ENCODE results near the gene FHL1. TPM values are rescaled to one million over a fixed set of nuclear protein-coding genes. Genes with fewer than 3 reads are reported as not detected.

FHL1 gene
- total RNA-seq, 1 experiment from 2014 or later, result 51.8 TPM

- Histone ChIP-seq H2AFZ (ENCODE audit: low read length) (no peak overlapping the region), H3K9me3 (ENCODE audit: low read length) (no peaks in the 10 kb centered on the region), H3K4me1 (ENCODE audit: insufficient read depth, low read length) (peaks cover 32% of the 10 kb centered on the region), H3K27me3 (ENCODE audit: low read length) (no peaks in the 10 kb centered on the region), H3K4me3 (ENCODE audit: low read length) (no peak overlapping the region), H3F3A (ENCODE audit: low read length, unreplicated experiment) (no peaks in the 10 kb centered on the region), H3K9me2 (replicated peaks; ENCODE audit: low read length) (no peaks in the 10 kb centered on the region), H3K9ac (ENCODE audit: low read length) (no peak overlapping the region), H4K20me1 (ENCODE audit: low read length) (no peaks in the 10 kb centered on the region), H3K4me2 (ENCODE audit: low read length) (no peak overlapping the region), H3K79me2 (ENCODE audit: low read length) (no peaks in the 10 kb centered on the region), H3K27ac (ENCODE audit: low read length) (no peak overlapping the region), H3K36me3 (ENCODE audit: low read depth, low read length) (no peaks in the 10 kb centered on the region)
- ChIA-PET CTCF (no interaction called here), POLR2A (ENCODE audit: unreplicated experiment) (no interaction called here)
- no peak for ATAC-seq
- no peak for DNase-seq
- BruUV-seq (replicated peaks), result no TSS peak
- TF ChIP-seq EZH2 (IDR thresholded peaks at IDR 0.05; ENCODE audit: low read length, unreplicated experiment) (no peak), CTCF (conservative IDR thresholded peaks at IDR 0.05; ENCODE audit: low read depth, low read length) (no peak), EZH2phosphoT487 (IDR thresholded peaks at IDR 0.05; ENCODE audit: borderline replicate concordance, low read length) (no peak)
- intact Hi-C loops (cut with micrococcal nuclease), result no loop called here
Measured at GRCh38 chrX:136205882-136206380, 58.6 kb downstream of the FHL1 start.

GRCh38 chrX:136206916-136207315 lies 59.6 kb downstream of the FHL1 start:
- CTCF ChIA-PET, result no interaction called here
- no TSS peak for BruUV-seq (replicated peaks)
- no peaks in the 10 kb centered on the region for H3K9me3 ChIP-seq (ENCODE audit: low read length)
- no peak overlapping the region for H3K4me2 ChIP-seq (ENCODE audit: low read length)
- no peaks in the 10 kb centered on the region for H3K79me2 ChIP-seq (ENCODE audit: low read length)
- H3K9me2 ChIP-seq (replicated peaks; ENCODE audit: low read length), result no peaks in the 10 kb centered on the region
- intact Hi-C loops (cut with micrococcal nuclease), result no loop called here
- no peak for ATAC-seq
- H4K20me1 ChIP-seq (ENCODE audit: low read length), result no peaks in the 10 kb centered on the region
- no peak overlapping the region for H3K9ac ChIP-seq (ENCODE audit: low read length)
- DNase-seq, result no peak
- H3K27me3 ChIP-seq (ENCODE audit: low read length), result no peaks in the 10 kb centered on the region
- POLR2A ChIA-PET (ENCODE audit: unreplicated experiment), result no interaction called here
- no peak for TF ChIP-seq EZH2phosphoT487 (IDR thresholded peaks at IDR 0.05; ENCODE audit: borderline replicate concordance, low read length)
- no peak overlapping the region for H3K27ac ChIP-seq (ENCODE audit: low read length)
- H2AFZ ChIP-seq (ENCODE audit: low read length), result no peak overlapping the region
- H3K4me3 ChIP-seq (ENCODE audit: low read length), result no peak overlapping the region
- no peaks in the 10 kb centered on the region for H3F3A ChIP-seq (ENCODE audit: low read length, unreplicated experiment)
- peaks cover 32% of the 10 kb centered on the region for H3K4me1 ChIP-seq (ENCODE audit: insufficient read depth, low read length)
- no peaks in the 10 kb centered on the region for H3K36me3 ChIP-seq (ENCODE audit: low read depth, low read length)

GRCh38 chrX:136207546-136207945 lies 60.2 kb downstream of the FHL1 start:
- Histone ChIP-seq H3K4me2 (ENCODE audit: low read length) (no peak overlapping the region), H3K9me2 (replicated peaks; ENCODE audit: low read length) (no peaks in the 10 kb centered on the region), H3K9ac (ENCODE audit: low read length) (no peak overlapping the region), H3F3A (ENCODE audit: low read length, unreplicated experiment) (no peaks in the 10 kb centered on the region), H3K9me3 (ENCODE audit: low read length) (no peaks in the 10 kb centered on the region), H3K4me1 (ENCODE audit: insufficient read depth, low read length) (peaks cover 29% of the 10 kb centered on the region), H3K79me2 (ENCODE audit: low read length) (no peaks in the 10 kb centered on the region), H4K20me1 (ENCODE audit: low read length) (no peaks in the 10 kb centered on the region), H3K36me3 (ENCODE audit: low read depth, low read length) (no peaks in the 10 kb centered on the region), H3K27me3 (ENCODE audit: low read length) (no peaks in the 10 kb centered on the region), H2AFZ (ENCODE audit: low read length) (no peak overlapping the region), H3K4me3 (ENCODE audit: low read length) (no peak overlapping the region), H3K27ac (ENCODE audit: low read length) (no peak overlapping the region)
- ChIA-PET CTCF (no interaction called here), POLR2A (ENCODE audit: unreplicated experiment) (no interaction called here)
- ATAC-seq (no peak), DNase-seq (no peak)
- TF ChIP-seq EZH2phosphoT487 (IDR thresholded peaks at IDR 0.05; ENCODE audit: borderline replicate concordance, low read length) (no peak), EZH2 (IDR thresholded peaks at IDR 0.05; ENCODE audit: low read length, unreplicated experiment) (no peak), CTCF (conservative IDR thresholded peaks at IDR 0.05; ENCODE audit: low read depth, low read length) (no peak)
- BruUV-seq (replicated peaks), result no TSS peak
- intact Hi-C loops (cut with micrococcal nuclease), result no loop called here

Measured in PC-3 (cell line).